H1 (cell line): Measurements from ENCODE around the gene PLEKHN1. TPM values are rescaled to one million over a fixed set of nuclear protein-coding genes. Genes with fewer than 3 reads are reported as not detected.
A peak's percentile ranks its signal among the peaks of the same experiment; 100 is the strongest.

Experiments
- CTCF ChIA-PET: fragments of 300-600 bp; sonication (Branson Sonifier 250); formaldehyde crosslinking; loops from one replicate; lab custom pipeline; 2021; ENCODE audit not compliant: partially characterized antibody; lab: Charles Lee
- POLR2A ChIA-PET: fragments of 300-600 bp; sonication (Branson Sonifier 250); formaldehyde crosslinking; loops from one replicate; lab custom pipeline; 2021; ENCODE audit warnings: inconsistent platforms; ENCODE audit not compliant: partially characterized antibody; lab: Charles Lee
- DNase-seq, 2 experiments: peaks; one replicate each; pipeline versions ENCODE4 v3.0.0 to v3.0.0-alpha.2; 2010 to 2022; ENCODE audit warnings: low spot score in 2 of 2, low read depth in 1 of 2, mixed read lengths in 1 of 2
- FAIRE-seq: peaks from 2 replicates; lab custom pipeline; 2011; peaks lifted over from hg19 to GRCh38; lab: Jason Lieb, UNC
- H2AFZ ChIP-seq: 2 replicates; pipeline ENCODE4 v1.8.1; 2012; ENCODE audit warnings: low read length, inconsistent platforms
- H2AK5ac ChIP-seq: 2 replicates; pipeline ENCODE4 v1.6.1; 2013; ENCODE audit warnings: low read depth, low read length
- H2BK120ac ChIP-seq: replicated peaks from 2 replicates; pipeline ENCODE3; 2013; ENCODE audit warnings: low read depth, low read length, inconsistent platforms
- H2BK12ac ChIP-seq: 2 replicates; pipeline ENCODE4 v1.6.1; 2013; ENCODE audit warnings: low read depth, low read length
- H2BK15ac ChIP-seq: 2 replicates; pipeline ENCODE4 v1.6.1; 2013; ENCODE audit warnings: low read length
- H2BK20ac ChIP-seq: 2 replicates; pipeline ENCODE4 v1.6.1; 2013; ENCODE audit warnings: low read length
- H2BK5ac ChIP-seq: 2 replicates; pipeline ENCODE4 v1.6.1; 2013; ENCODE audit warnings: low read depth, low read length
- H3K14ac ChIP-seq: 2 replicates; pipeline ENCODE4 v1.6.1; 2013; ENCODE audit warnings: inconsistent platforms; ENCODE audit not compliant: insufficient read length
- H3K18ac ChIP-seq: 2 replicates; pipeline ENCODE4 v1.6.1; 2013; ENCODE audit warnings: low read length; ENCODE audit errors: extremely low read depth
- H3K23ac ChIP-seq: 2 replicates; pipeline ENCODE4 v1.6.1; 2013; ENCODE audit warnings: inconsistent platforms; ENCODE audit not compliant: insufficient read length
- H3K23me2 ChIP-seq: 2 replicates; pipeline ENCODE4 v1.6.1; 2013; ENCODE audit warnings: low read depth, low read length
- H3K27ac ChIP-seq: 2 replicates; pipeline ENCODE4 v1.6.1; 2011; ENCODE audit warnings: low read depth, low read length, inconsistent platforms
- H3K27me3 ChIP-seq, 4 experiments: replicated peaks in 1 of 4; 1 replicate in 1 of 4; 2 replicates in 3 of 4; pipeline versions ENCODE4 v1.6.1 to v1.8.1; 2011 to 2013; ENCODE audit warnings: low read length in 3 of 4, mild to moderate bottlenecking in 3 of 4, inconsistent platforms in 2 of 4, mixed read lengths in 2 of 4, moderate library complexity in 1 of 4; ENCODE audit not compliant: control insufficient read depth in 3 of 4, insufficient read depth in 3 of 4; ENCODE audit errors: extremely low read depth in 1 of 4
- H3K36me3 ChIP-seq, 4 experiments: 2 replicates each; pipeline versions ENCODE4 v1.6.1 to v1.8.1; 2011 to 2013; ENCODE audit warnings: mild to moderate bottlenecking in 4 of 4, low read length in 3 of 4, moderate library complexity in 2 of 4, control low read depth in 1 of 4, inconsistent platforms in 1 of 4; ENCODE audit not compliant: insufficient read depth in 4 of 4, control insufficient read depth in 2 of 4
- H3K4ac ChIP-seq: replicated peaks from 2 replicates; pipeline ENCODE3; 2013; ENCODE audit warnings: low read length, low read depth, mixed read lengths, inconsistent platforms; ENCODE audit not compliant: insufficient read length
- H3K4me1 ChIP-seq, 4 experiments: replicated peaks in 1 of 4; 1 replicate in 1 of 4; 2 replicates in 3 of 4; pipeline versions ENCODE4 v1.6.1 to v1.8.1; 2011 to 2013; ENCODE audit warnings: low read length in 3 of 4, inconsistent platforms in 2 of 4, mixed read lengths in 1 of 4; ENCODE audit not compliant: insufficient read depth in 4 of 4, control insufficient read depth in 3 of 4
- H3K4me2 ChIP-seq, 2 experiments: 2 replicates each; pipeline versions ENCODE4 v1.6.1 to v1.8.1; 2011 to 2013; ENCODE audit warnings: low read depth in 2 of 2, low read length in 2 of 2, control low read depth in 1 of 2, inconsistent platforms in 1 of 2, mild to moderate bottlenecking in 1 of 2; ENCODE audit not compliant: insufficient read depth in 1 of 2
- H3K4me3 ChIP-seq, 4 experiments: fragments of 200-600, 300-600 bp in 1 of 4; sonication (generic), shearing (Covaris generic), sonication (Bioruptor Twin) in 1 of 4; 2 replicates each; pipeline versions ENCODE4 v1.5.1 to v1.8.1; 2011 to 2016; ENCODE audit warnings: low read length in 4 of 4, low read depth in 3 of 4, control low read depth in 2 of 4, inconsistent platforms in 2 of 4, mild to moderate bottlenecking in 2 of 4, mixed read lengths in 1 of 4, moderate library complexity in 1 of 4; ENCODE audit not compliant: insufficient read depth in 2 of 4; ENCODE audit errors: extremely low read depth in 1 of 4
- H3K56ac ChIP-seq: replicated peaks from 2 replicates; pipeline ENCODE3; 2013; ENCODE audit warnings: low read depth, mild to moderate bottlenecking, mixed read lengths, low read length, inconsistent platforms; ENCODE audit not compliant: insufficient read length
- H3K79me1 ChIP-seq: 2 replicates; pipeline ENCODE4 v1.6.1; 2013; ENCODE audit warnings: low read depth, low read length, control low read depth
- H3K79me2 ChIP-seq, 2 experiments: 2 replicates each; pipeline versions ENCODE4 v1.6.1 to v1.8.1; 2012 to 2013; ENCODE audit warnings: low read length in 2 of 2, mild to moderate bottlenecking in 2 of 2, inconsistent platforms in 1 of 2; ENCODE audit not compliant: insufficient read depth in 2 of 2, control insufficient read depth in 1 of 2
- H3K9ac ChIP-seq, 4 experiments: replicated peaks in 1 of 4; 1 replicate in 1 of 4; 2 replicates in 3 of 4; pipeline versions ENCODE4 v1.6.1 to v1.8.1; 2011 to 2013; ENCODE audit warnings: low read depth in 3 of 4, low read length in 3 of 4, control low read depth in 2 of 4, mild to moderate bottlenecking in 2 of 4, moderate library complexity in 2 of 4, inconsistent platforms in 1 of 4; ENCODE audit errors: extremely low read depth in 1 of 4
- H3K9me3 ChIP-seq, 2 experiments: 2 replicates each; pipeline versions ENCODE4 v1.6.1 to v1.8.1; 2012 to 2013; ENCODE audit warnings: mild to moderate bottlenecking in 2 of 2, moderate library complexity in 2 of 2, control low read depth in 1 of 2, inconsistent platforms in 1 of 2, low read depth in 1 of 2, low read length in 1 of 2, mixed read lengths in 1 of 2; ENCODE audit not compliant: insufficient read depth in 2 of 2
- H4K20me1 ChIP-seq, 2 experiments: replicated peaks in 1 of 2; 2 replicates each; pipeline versions ENCODE3 to v1.8.1; 2011 to 2013; ENCODE audit warnings: inconsistent platforms in 2 of 2, low read length in 2 of 2, mild to moderate bottlenecking in 1 of 2; ENCODE audit not compliant: insufficient read depth in 2 of 2, control insufficient read depth in 1 of 2
- H4K5ac ChIP-seq: 2 replicates; pipeline ENCODE4 v1.6.1; 2013; ENCODE audit warnings: low read length, low read depth, mixed read lengths, inconsistent platforms; ENCODE audit not compliant: insufficient read length
- H4K8ac ChIP-seq: 2 replicates; pipeline ENCODE4 v1.8.0; 2013; ENCODE audit warnings: mild to moderate bottlenecking, moderate library complexity, low read length, inconsistent platforms; ENCODE audit not compliant: insufficient read depth; ENCODE audit errors: extremely low read depth
- H4K91ac ChIP-seq: replicated peaks from 2 replicates; pipeline ENCODE3; 2013; ENCODE audit warnings: low read length, mixed read lengths, inconsistent platforms; ENCODE audit not compliant: insufficient read length
- CTBP2 ChIP-seq: IDR thresholded peaks from 2 replicates; pipeline ENCODE4 v1.7.0; 2011; ENCODE audit warnings: borderline replicate concordance, mild to moderate bottlenecking, moderate library complexity, mixed read lengths, low read length; ENCODE audit not compliant: insufficient read depth, insufficient read length
- GABPA ChIP-seq: IDR thresholded peaks from 2 replicates; pipeline ENCODE4 v1.6.1; 2011; ENCODE audit warnings: mild to moderate bottlenecking, low read length, moderate library complexity, borderline replicate concordance; ENCODE audit not compliant: insufficient read depth
- GTF2F1 ChIP-seq: IDR thresholded peaks from 2 replicates; pipeline ENCODE4 v1.6.1; 2012; ENCODE audit warnings: low read depth, low read length, improper control_type of control experiment, borderline replicate concordance
- NRF1 ChIP-seq: IDR thresholded peaks from 2 replicates; pipeline ENCODE4 v1.6.1; 2011; ENCODE audit warnings: mild to moderate bottlenecking, low read depth, low read length, improper control_type of control experiment
- RAD21 ChIP-seq, 2 experiments: IDR thresholded peaks in 1 of 2; conservative IDR thresholded peaks in 1 of 2; 2 replicates each; pipeline ENCODE4 v1.6.1; 2011; ENCODE audit warnings: low read depth in 2 of 2, low read length in 2 of 2, improper control_type of control experiment in 1 of 2, inconsistent platforms in 1 of 2, mild to moderate bottlenecking in 1 of 2, moderate library complexity in 1 of 2
- RNF2 ChIP-seq: fragments of 200-900, 300-1000 bp; sonication (generic); IDR thresholded peaks from 2 replicates; pipeline ENCODE4 v1.7.1; 2016; ENCODE audit warnings: borderline replicate concordance, low read depth, mild to moderate bottlenecking, antibody characterized with exemption, low read length; ENCODE audit not compliant: poor library complexity, severe bottlenecking; ENCODE audit errors: missing control alignments
- SIRT6 ChIP-seq: IDR thresholded peaks from one replicate; pipeline ENCODE4 v1.7.1; 2012; ENCODE audit warnings: low read length, inconsistent platforms
- SIX5 ChIP-seq: IDR thresholded peaks from 2 replicates; pipeline ENCODE4 v1.6.1; 2011; ENCODE audit warnings: mild to moderate bottlenecking, low read depth, low read length
- SUZ12 ChIP-seq: fragments of 200-600 bp; sonication (generic); IDR thresholded peaks from 2 replicates; pipeline ENCODE4 v1.6.1; 2012; ENCODE audit warnings: mild to moderate bottlenecking, inconsistent platforms, low read length, moderate library complexity, mixed read lengths
- TCF12 ChIP-seq: IDR thresholded peaks from 2 replicates; pipeline ENCODE4 v1.6.1; 2011; ENCODE audit warnings: low read depth, mild to moderate bottlenecking, low read length
- ZNF274 ChIP-seq: IDR thresholded peaks from 2 replicates; pipeline ENCODE4 v1.7.0; 2012; ENCODE audit warnings: low read length, borderline replicate concordance; ENCODE audit errors: extremely low read depth
- WGBS, 2 experiments: shearing (Covaris generic) in 1 of 2; methylation state at CpG; one replicate each; pipeline versions ENCODE4 v1.1.6 to v1.1.7; 2013 to 2015; ENCODE audit warnings: low lambda C conversion rate in 2 of 2, mixed read lengths in 2 of 2, inconsistent platforms in 1 of 2, low coverage in 1 of 2, missing lambda C conversion rate in 1 of 2; ENCODE audit not compliant: insufficient replicate concordance in 2 of 2, insufficient coverage in 1 of 2, insufficient read length in 1 of 2; ENCODE audit errors: extremely low coverage in 1 of 2, missing lambda C conversion rate in 1 of 2; 5-methylcytosine and 5-hydroxymethylcytosine counted together
- polyA plus RNA-seq, 7 experiments: library from polyadenylated mRNA; depleted of rRNA in 3 of 7; stranded (reverse) in 5 of 7; unstranded in 2 of 7; fragments of >200 nt in 5 of 7; fragments of 200-250 nt in 2 of 7; gene quantifications; 1 replicate in 5 of 7; 2 replicates in 1 of 7; 4 replicates in 1 of 7; pipeline versions ENCODE4 v1.2.1 to v1.2.3, GENCODE V29; 2011 to 2013; ENCODE audit warnings: missing spikeins in 2 of 7, mixed read lengths in 2 of 7
- total RNA-seq: library from RNA; stranded (reverse); fragmentation: NEBNext Ultra II Directional; extraction: Animal tissue kit (Norgen Biotek cat#: 25700); gene quantifications from 2 replicates; pipeline ENCODE4 v1.2.1, GENCODE V29; 2021
- TF ChIP-seq, protein P1 (sequence below): IDR thresholded peaks from 2 replicates; pipeline ENCODE4 v1.6.1; 2011; ENCODE audit warnings: low read length, improper control_type of control experiment

Gene PLEKHN1
- total and polyA plus RNA-seq, 2 of the 8 experiments (the other 6 are each of a cell fraction or from before 2014, with no cell fraction given) = 0.39 to 1.5 TPM

DNA sequence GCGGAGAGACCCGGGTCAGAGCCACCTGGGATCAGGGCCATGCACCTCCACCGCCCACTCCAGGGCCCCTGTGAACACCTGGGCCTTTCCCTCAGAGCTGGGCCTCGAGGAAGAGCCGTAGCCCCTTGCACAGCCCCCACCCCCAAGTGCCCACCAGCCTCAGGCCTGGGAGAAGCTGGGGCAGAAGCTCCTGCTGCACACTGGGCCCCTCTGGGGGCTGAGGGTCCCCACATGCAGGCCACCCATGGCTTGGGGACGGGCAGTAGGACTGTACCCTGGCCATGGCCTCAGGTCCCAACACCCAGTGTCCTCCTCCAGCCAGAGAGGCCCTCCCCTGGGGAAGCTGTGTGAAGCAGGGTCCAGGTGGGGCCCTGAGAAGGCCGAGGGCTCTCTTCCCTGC is 13.7 kb upstream of the PLEKHN1 start:
- Histone ChIP-seq H3K4me1 (peaks cover 0 to 2% (median 0%) of the 10 kb centered on the region in 4 experiments; a peak in 1 of 7 replicates), H2AK5ac (no peak overlapping the region), H3K27me3 (no peaks in the 10 kb centered on the region), H2BK12ac (no peak overlapping the region), H3K9ac (no peak overlapping the region), H2BK20ac (no peak overlapping the region), H2AFZ (no peak overlapping the region), H3K79me2 (peaks cover 0 to 3% of the 10 kb centered on the region in 2 experiments; a peak in 2 of 4 replicates), H3K14ac (no peak overlapping the region), H3K23ac (no peak overlapping the region), H2BK5ac (no peak overlapping the region), H3K36me3 (peaks cover 9 to 70% (median 50%) of the 10 kb centered on the region in 4 experiments), H4K8ac (0 out of 2 replicates have a peak overlapping the region, but pooled peaks have one; percentile 14), H3K56ac (no peak overlapping the region), H3K4ac (no peak overlapping the region), H3K23me2 (no peaks in the 10 kb centered on the region), H2BK120ac (no peak overlapping the region), H2BK15ac (no peak overlapping the region), H3K27ac (no peak overlapping the region), H4K5ac (no peak overlapping the region), H3K18ac (no peak overlapping the region), H3K9me3 (no peaks in the 10 kb centered on the region), H4K20me1 (peaks cover 26 to 33% of the 10 kb centered on the region in 2 experiments), H4K91ac (no peak overlapping the region), H3K4me2 (no peak overlapping the region), H3K4me3 (no peak overlapping the region), H3K79me1 (peaks cover 15% of the 10 kb centered on the region)
- no peak for DNase-seq
- ChIA-PET POLR2A (interaction anchor here (1.0 to 8.8 kb wide), 4 partner anchors 10 to 97 kb away, joined by 3 to 65 read pairs (median 3); partner anchors contain the start of gene PLEKHN1), CTCF (interaction anchor here (0.5 to 1.9 kb wide), 9 partner anchors 10 to 172 kb away, joined by 3 to 9 read pairs (median 4); partner anchors contain the start of gene PLEKHN1)
- no peak for FAIRE-seq
- 92% methylated on average over 4 of the region's 7 CpGs; no CpG with 5 or more reads in 1 of the 2 experiments for WGBS, 2 experiments
- TF ChIP-seq GTF2F1 = no peak
- no peak for TF ChIP-seq NRF1
- TF ChIP-seq SIRT6 = no peak
- no peak for TF ChIP-seq GABPA
- TF ChIP-seq CTBP2 = no peak
- no peak for TF ChIP-seq SUZ12
- no peak for TF ChIP-seq SIX5
- TF ChIP-seq RNF2 = no peak
- TF ChIP-seq TCF12 = no peak
- TF ChIP-seq RAD21 (IDR thresholded peaks at IDR 0.05 in 1 of 2, conservative IDR thresholded peaks at IDR 0.05 in 1 of 2; ENCODE audit: low read depth in 2 of 2, low read length in 2 of 2) = no peak
- TF ChIP-seq, protein P1, sequence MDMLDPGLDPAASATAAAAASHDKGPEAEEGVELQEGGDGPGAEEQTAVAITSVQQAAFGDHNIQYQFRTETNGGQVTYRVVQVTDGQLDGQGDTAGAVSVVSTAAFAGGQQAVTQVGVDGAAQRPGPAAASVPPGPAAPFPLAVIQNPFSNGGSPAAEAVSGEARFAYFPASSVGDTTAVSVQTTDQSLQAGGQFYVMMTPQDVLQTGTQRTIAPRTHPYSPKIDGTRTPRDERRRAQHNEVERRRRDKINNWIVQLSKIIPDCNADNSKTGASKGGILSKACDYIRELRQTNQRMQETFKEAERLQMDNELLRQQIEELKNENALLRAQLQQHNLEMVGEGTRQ = no peak
- no peak for TF ChIP-seq ZNF274
